Left kidney (tissue), 2 donors: ENCODE data around the gene ZFAND3. TPM values are rescaled to one million over a fixed set of nuclear protein-coding genes. Genes with fewer than 3 reads are reported as not detected.

Source experiments
- DNase-seq: peaks from one replicate; pipeline ENCODE4 v3.0.0-alpha.2; 2013
- polyA plus RNA-seq: library from polyadenylated mRNA; unstranded; fragments of 120-200 nt; gene quantifications from one replicate; pipeline ENCODE4 v1.2.1, GENCODE V29; 2013; ENCODE audit not compliant: insufficient read length

Gene ZFAND3
- polyA plus RNA-seq, 1 donor: 150 TPM

DNA sequence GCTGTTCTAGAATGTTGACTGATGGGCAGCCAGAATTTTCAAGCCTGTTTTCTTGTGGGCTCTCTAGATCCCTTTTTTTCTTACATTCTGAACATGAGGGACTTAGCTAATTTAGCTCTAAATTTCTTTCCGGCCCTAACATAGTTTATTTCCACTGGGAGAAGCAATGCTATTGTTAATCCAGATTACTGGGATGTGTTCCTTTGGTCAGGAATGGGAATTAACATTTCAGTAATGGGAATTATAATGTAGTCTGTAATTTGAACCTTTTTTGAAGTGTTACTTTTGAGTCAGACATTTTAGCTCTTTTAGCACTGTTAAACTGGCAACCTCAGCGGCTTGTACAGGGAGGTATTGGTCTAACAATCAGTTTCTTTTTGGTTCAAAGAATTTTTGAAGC, 7.5 kb downstream of the ZFAND3 start:
- no peak for DNase-seq

DNA sequence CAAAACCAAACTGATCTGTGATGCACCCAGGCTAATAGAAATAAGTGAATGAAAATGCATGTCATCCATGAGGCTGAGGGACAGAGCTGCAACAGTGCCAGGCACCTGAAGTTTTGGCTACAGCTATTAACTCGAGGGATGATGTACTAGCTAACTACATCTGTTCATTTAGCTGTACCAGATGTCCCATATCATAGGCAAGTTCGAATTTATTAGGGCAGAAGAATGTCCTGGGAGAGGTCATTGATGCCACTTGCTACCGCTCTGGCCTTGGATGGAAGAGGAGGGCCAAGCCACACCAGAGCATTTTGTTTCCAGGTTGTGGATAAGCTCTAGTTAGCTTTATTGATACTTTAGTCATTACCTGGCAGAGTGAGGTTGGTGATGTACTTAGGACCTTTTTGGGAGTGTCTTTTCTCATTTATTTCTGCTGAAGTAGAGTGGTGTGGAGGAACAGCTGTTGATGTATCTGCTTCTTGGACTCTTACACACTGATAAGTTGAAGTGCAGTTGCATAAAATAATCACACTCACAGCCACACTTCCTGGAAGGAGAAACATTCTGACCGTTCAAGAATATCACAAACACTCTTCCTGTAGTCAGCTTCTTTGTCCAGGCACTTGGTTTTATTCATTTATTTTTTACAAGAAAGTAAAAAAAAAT, 8.2 kb downstream of the ZFAND3 start:
- DNase-seq: no peak

DNA sequence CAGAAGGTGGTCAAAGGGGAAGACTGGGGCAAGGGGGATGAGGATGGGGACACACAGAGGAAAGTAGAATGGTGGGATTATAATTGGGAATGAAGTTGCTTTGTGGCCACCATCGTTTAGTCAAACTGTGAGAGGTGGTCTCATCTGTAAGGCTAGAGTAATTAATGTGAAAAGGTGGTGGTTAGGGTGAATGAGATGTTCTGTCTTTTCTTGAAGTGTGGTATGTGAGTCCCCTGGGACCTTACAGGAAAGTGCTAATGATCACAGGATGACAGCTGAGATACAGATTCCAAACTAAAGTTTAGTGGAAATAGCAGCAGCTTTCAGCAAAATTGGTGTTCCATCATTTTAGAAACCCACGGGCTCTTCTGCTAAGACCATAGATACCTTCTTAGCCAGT, 10.7 kb downstream of the ZFAND3 start:
- DNase-seq: no peak

DNA sequence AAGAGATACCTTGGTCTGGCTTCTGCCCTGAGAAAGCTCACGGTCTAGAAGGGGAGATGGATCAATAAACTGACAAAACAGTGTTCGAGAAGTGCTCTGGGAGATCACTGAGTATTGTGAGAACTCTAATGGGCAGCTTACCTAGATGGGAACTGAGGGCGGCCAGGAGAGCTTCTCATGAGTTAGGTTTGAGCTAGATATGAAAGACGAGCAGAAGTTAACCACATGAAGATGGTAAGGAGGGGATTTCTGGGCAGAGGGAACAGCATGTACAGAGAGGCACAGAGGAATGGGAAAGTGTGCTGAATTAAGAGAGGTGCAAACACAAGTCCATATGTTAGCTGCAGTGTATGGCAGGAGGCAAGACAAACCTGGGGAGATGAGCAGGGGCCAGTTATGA, 11.9 kb downstream of the ZFAND3 start:
- DNase-seq: no peak

DNA sequence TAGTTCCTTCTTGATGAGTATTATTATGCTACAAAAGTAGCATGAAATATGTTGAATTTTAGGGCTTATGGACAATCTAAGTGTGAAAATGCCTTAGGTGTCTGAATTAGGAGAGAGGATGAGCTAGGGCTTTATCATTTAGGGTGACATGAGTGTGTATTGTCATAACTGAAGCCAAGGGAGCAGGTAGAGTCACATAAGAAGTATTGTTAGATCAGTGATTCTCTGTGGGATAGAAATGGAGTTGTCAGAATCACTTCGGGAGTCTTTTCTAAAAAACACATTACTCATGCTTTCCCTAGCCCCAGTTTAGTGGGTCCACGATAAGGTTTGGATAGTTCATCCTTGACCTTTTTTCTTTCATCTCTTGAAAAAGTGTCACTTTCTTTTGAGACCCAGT, 16.4 kb downstream of the ZFAND3 start:
- no peak for DNase-seq

DNA sequence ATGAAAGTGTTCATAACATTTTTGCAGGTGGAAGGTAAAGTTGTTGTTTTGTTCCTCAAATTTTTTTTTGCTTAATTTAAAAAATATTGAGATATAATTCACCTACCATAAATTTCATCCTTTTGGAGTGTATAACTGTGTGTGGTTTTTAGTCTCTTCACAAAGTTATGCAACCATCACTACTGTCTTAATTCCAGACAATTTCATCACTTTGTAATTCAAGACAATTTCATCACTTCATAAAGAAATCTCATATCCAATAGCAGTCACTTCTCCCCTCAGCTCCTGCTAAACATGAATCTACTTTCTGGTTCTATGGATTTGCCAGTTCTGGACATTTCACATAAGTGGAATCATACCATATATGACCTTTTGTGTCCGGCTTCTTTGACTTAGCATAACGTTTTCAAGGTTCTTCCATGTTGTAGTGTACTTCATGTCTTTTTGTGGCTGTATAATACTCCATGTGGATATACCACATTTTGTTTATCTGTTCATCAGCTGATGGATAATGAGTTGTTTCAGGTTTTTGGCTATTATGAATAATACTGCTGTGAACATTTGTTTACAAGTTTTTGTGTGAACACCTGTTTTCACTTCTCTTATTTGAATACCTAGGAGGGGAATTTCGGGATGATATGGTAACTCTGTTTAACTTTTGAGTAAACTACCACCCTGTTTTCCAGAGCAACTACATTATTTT, 18.8 kb downstream of the ZFAND3 start:
- no peak for DNase-seq

DNA sequence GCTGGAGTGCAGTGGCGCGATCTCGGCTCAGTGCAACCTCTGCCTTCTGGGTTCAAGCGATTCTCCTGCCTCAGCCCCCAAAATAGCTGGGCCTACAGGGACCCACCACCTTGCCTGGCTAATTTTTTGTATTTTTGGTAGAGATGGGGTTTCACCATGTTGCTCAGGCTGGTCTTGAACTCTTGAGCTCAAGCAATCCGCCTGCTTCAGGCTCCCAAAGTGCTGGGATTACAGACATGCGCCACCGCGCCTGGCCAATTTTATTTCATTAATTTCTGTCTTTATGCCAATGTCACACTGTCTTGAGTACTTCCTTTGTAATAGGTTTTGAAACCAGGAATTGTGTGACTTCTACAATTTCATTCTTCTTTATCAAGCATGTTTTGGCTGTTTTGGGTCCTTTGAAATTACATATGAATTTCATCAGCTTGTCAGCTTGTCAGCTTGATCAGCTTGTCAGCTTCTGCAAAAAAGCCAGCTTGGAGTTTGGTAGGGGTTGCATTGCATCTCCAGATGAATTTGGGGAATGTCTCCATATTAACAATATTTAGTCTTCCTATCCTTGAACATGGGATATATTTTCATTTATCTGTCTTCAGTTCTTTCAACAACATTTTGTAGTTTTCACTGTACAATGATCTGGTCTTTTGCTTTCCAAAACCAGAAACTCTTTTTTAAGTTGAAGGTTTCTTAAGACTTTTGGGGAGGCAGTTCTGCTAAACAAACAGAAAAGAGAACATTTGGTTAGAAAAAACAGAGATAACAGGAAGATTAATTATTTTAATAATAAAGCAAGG, 20.8 kb downstream of the ZFAND3 start:
- no peak for DNase-seq

DNA sequence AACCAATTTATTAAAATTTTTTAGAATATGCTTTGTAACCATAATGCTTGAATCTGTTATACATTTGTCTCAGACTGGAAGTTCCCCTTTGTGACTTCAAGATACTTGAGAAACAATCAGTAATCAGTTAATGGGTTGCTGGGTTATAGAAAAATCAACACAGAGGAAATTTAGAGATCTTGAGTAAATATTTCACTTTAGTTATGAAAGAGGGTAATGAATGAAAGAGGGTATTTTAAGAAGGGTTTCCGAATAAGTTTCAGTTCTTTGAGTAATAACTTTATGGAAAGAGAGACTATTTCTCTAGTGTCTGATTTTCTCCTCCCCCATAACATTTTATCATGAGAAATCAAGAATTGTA, 21.4 kb downstream of the ZFAND3 start:
- DNase-seq: no peak

DNA sequence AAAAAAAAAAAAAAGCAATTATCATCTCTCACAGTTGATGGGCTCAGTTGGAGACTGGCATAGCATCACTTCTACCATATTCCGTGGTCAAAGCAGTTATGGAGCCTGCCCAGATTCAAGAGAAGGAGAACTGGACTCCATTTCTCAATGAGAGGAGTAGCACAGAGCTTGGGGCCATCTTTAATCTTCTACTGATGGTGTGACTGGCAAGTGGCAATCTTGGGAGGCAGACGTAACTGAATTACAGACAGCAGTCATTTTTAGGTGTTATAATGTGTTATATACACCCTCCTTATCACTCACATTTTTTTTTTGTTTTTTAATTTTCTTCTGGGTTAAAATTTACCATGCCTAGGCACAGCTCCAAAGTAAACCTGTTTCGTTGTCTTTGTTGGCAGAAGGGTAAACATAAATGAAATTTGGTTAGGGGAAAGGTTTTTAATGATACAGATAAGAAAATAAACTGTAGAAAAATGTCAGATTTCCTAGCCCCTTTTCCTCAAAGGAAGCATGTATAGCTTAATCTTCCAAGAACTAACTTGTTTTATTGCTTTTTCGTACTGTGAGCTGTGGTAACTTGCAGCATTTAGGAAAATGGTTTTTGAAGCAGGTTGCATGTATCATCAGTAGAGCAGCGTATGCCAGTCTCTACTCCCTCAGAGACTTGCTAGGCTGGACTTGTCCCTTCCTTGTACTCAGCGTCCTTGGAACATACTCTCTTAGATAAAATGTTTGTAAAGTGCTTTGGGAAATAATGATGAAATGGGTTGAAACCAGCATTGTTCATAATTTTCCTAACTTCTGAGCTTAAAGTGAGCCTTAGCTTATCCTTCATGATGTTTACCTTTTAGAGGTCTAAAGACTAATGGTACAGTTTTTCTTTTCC, 25.7 kb downstream of the ZFAND3 start:
- DNase-seq: no peak

DNA sequence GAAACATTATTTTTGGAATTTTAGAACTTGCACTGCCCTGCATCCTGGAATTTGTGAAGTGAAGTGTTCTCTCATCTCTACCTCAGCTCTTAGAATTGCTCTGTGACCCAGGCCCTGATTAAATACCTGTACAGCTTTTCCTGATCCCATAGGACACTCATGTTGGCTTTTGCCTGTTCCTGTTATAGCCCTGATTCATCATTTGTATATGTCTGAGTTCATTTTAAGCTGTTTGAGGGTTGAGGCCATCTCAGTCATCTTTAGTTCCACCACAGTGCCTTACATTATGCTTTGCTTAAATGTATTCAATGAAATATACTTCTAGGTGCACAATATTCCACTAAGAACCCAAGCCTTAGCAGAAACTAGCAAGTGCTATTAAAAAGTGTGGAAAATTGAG, 26.4 kb downstream of the ZFAND3 start:
- DNase-seq: no peak

DNA sequence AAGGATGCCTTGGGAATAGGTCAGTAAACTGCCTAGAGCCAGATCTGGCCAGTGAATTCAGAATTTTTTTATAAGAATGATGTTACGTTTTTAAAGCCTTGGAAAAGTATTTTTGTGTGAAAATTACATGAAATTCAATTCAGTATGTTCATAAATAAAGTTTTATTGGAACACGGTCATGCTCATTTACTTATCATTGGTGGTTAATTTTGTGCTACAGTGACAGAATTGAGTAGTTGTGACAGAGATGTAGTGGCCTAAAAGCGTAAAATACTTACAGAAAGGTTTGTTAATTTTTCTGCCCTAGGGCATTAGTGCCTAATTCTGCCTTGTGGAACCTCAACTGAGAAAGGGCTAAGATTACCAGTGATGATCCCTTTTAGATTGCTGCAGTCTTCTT, 28.2 kb downstream of the ZFAND3 start:
- DNase-seq: no peak

DNA sequence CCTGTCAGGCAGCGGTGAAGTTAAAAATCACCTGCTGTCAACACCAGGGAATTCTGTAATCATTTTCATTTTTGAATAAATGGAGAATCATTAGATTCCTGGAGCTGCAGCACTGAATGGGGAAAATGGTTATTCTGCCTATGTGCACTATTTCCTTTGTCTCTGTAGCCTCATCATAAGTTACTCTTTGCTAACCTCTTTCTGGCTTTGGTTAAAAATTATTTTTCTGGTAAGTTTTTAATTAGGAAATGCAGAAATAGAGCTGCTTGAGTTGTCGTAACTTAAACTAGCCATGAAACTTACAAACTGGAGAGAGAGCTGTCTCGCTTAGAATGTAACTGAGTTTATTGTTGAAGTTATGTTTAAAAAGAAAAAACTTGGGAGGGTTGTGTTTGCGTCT, 28.8 kb downstream of the ZFAND3 start:
- no peak for DNase-seq

DNA sequence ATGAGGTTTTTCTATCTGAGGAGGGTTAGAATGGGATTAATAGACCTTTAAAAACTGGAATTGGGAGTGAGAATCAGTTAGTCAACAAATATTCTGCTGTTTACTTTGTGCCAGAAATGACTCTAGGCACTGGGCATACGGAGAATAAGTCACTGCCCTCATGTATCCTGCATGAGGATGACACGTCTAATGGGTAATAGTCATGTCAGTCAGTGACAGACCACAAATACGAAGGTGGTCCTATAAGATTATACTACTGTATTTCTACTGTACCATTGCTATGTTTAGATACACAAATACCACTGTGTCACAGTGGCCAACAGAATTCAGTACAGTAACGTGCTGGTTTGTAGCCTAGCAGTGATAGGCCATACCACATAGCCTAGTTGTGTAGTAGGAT, 30.7 kb downstream of the ZFAND3 start:
- no peak for DNase-seq

DNA sequence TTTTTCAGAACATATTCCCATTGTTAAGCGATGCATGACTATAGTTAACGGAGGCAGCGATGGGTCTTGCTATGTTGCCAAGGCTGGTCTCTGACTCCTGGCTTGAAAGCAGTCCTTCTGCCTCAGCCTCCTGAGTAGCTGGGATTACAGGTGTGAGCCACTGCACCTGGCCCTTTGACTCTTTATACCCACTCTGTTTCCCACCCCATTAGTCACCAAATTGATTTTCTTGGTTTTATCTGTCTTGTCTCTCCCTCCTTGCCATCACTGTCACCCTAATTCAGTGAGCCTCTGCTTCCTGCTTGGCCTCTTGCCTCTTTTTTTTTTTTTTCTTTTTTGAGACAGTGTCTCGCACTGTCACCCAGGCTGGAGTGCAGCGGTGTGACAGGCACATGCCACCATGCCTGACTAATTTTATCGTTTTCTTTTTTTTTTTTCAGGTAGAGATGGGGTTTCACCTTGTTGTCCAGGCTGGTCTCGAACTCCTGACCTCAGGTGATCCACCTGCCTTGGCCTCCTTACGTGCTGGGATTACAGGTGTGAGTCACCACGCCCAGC, 31.3 kb downstream of the ZFAND3 start:
- no peak for DNase-seq

DNA sequence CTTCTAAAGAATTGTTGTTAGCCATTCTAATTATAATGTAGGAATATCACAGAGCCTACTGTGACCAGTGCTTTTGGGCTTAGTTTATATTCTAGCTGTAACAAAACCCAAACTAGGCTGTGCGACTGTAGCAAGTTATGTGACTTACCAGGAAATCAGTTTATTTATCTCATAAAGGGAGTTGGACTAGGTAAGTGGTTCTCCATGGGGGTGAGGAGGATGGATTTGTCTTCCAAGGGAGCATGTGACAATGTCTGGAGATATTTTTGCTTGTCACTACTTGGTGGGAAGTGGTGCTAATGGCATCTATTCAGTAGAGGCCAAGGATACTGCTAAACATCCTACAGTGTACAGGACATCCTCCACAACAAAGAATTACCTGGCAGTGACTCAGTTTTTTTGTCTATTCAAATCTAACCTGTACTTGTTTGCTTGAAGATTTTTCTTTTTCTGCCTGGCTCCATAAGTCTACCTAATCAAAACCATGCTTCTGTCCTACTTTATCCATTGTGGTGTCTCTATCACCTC, 32.5 kb downstream of the ZFAND3 start:
- no peak for DNase-seq

DNA sequence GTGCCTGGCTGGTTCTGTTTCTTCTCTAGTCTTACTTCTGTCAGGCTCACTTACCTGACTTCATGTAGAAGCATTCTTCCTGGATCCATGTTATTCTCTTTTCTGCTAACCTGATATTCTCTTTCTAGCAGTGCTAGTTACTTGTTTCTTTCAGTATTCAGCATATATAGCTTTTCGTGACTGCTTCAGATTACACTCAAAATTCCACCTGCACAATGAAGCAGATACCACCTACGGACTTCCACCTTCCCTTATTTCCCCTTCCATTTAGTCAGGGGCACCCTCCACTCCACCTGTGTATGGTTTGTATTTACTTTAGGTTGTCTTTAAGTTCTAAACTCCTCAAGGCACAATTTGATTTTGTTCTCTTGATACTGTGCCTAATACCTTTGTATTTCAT, 36.8 kb downstream of the ZFAND3 start:
- no peak for DNase-seq

DNA sequence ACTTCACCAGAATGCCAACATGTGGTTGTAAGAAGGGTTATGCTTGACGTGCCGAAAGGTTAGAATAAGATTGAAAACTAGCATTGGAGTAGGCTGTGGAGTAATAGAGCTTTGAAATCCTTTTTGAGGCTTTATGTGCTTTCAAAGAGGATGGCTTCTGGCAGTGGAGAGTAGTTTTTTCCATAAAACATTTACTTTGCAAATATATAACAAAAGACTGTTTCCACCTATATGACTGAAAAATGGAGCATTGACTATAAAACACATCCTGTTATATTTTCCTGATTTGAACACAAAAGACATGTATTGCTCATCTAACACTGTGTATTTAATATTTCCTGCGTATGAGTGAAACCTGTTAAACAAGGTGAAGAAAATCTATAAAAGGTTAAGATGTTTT, 38.8 kb downstream of the ZFAND3 start:
- no peak for DNase-seq

DNA sequence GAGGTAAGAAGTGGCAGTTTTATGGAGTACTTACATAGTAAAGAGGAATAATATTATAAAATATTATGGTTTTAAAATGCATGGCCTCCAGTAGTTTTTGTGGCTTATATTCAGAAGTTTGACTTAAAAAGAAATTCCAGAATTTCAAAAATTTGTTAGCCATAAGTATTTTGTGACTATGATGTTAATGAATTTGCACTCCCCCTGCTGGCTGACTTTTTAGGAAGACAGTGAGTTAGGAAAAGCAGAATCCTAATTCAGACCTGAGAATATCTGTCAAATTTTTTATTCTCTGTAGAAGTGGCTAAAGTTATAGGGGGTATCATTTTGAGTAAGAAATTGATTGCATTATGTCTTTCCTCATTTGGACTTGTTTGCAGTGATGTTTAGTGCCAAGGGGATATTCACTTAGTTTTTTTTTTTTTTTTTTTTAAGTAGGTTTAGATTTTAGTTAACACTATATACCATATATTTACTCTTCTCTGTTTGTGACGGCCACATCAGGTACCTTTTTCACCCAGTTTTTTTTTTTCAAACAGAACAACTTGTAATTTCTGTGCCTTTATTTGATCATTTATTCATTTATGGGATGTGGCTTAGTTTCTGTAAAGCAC, 40.8 kb downstream of the ZFAND3 start:
- DNase-seq: peak; percentile 30

DNA sequence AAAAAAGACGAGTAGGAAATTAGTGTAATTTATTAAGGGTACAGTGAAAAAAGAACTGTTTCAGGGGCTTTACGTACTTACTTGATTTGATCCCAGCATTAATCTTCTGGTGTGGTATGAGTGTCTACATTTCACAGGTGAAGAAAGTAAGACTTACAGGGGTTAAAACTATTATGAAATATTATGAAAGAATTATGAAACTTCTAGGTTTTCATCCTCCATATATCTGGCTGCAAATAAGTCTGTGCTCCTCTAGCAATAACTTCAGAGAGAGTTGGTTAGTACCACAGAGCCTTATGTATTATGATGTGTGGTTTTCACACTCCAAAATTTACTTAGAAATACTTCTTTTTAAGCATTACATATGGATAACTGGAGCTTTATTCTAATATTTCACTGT, 41.9 kb downstream of the ZFAND3 start:
- DNase-seq: no peak

DNA sequence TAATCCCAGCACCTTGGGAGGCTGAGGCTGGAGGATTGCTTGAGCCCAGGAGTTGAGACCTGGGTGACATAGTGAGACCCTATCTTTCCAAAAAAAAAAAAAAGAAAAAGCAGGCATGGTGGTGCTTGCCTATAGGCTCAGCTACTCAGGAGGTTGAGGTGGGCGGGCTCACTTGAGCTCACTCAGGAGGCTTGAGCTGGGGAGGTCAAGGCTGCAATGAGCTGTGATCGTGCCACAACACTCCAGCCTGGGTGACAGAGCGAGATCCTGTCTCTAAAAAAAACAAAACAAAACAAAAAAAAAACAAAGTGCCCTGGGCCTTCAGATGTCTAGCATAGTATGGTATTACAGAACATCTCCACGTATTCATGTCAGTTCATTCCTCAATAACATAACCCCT, 42.9 kb downstream of the ZFAND3 start:
- no peak for DNase-seq

DNA sequence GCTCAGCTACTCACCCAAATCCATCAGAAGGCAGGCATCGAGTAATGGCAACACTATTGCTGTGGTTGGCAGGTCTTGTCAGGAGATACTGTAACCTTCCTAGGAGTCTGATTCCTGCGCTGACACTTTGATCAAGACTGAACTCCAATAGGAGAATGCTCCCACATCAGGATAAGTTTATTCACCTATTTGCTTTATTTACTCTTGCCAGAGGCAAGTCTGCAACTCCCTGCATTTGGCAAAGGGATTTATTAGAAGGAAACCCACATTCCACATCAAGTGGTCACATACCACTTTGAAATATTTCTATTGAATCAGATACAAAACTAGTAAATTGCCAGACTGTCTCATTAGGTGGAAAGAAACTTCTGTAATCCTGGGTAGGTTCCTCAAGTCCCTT, 43.5 kb downstream of the ZFAND3 start:
- DNase-seq: no peak
